HG03457 (cell line): Measurements from ENCODE around the gene ZNF511.

ENCODE experiments used
- ATAC-seq: cut with Tn5 transposase; IDR thresholded peaks from one replicate; pipeline ENCODE4 v1.9.1; 2021; ENCODE audit warnings: moderate number of reproducible peaks; ENCODE audit not compliant: unreplicated experiment

ZNF511 gene

DNA sequence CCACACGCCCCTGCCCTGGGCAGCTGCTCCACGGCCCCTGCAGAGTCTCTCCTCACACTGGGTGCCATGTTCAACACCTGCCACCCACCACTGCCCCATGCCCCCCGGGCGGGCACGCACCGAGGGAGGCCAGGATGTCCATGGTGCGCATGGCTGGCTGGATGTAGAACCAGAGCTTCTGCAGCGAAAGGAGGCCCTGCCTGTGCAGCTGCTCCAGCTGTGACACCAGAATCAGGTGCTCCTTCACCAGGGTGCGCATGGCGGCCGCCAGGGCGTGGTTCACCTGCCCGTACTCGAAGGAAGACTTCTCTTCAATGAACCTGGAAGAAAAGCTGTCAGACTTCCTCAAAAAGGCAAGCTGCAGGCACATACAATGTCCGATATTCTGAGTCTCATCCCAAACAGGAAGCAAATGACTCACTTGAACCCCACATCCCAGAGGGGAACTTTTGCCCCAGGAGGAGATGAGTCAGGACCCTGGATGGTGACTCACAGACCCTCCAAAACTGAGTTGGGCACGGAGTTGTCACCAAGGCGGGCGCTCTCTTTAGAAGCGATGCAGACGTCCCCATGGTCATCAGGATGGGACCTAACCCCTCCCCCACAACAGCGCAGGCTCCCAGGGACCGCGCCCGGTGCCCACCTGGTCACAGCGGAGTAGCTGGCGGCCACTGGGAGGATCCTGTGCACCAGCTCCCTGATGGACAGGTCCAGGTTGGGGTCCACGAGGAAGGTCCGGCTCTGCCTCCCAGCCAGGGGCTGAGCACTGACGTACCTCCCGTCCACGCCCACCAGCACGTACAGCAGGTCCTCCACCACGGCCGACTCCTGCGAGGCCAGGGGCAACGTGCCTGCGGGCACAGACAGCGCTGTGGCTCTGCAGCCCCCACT, 15.6 kb upstream of the ZNF511 start:
- ATAC-seq, result no peak

DNA sequence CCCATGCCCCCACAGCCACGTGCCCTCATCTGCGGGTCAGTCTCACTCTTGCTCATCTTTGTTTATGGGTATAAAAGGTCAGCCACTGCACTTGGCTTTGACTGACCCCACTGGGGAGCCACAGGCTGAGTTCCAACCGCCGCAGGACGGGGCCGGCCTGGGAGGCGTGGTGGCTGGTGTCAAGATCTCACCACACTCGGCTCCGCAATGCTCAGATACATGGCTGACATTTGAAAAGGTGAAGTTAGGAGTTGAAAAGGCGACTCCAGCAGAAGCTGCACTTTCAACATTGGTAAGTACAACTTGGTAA, 14.9 kb upstream of the ZNF511 start:
- no peak for ATAC-seq

DNA sequence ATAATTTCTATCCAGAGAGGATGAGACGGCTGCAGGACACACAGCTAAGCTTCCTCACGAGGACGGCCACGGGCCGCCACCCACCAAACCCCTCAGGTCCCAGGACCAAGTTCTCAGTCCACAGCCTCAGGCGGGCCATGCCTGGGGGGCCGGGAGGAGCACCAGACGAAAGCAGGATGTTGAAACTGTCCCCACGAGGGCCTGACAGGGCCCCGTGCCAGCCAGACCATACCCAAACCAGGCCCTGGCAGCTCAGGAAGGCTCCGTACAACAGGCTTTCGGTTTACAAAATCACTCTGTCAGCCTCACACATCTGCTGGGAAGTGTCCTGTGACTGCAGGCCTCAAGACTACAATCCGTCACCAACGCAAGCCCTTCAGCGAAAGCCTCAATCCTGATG, 14.5 kb upstream of the ZNF511 start:
- ATAC-seq, result no peak

DNA sequence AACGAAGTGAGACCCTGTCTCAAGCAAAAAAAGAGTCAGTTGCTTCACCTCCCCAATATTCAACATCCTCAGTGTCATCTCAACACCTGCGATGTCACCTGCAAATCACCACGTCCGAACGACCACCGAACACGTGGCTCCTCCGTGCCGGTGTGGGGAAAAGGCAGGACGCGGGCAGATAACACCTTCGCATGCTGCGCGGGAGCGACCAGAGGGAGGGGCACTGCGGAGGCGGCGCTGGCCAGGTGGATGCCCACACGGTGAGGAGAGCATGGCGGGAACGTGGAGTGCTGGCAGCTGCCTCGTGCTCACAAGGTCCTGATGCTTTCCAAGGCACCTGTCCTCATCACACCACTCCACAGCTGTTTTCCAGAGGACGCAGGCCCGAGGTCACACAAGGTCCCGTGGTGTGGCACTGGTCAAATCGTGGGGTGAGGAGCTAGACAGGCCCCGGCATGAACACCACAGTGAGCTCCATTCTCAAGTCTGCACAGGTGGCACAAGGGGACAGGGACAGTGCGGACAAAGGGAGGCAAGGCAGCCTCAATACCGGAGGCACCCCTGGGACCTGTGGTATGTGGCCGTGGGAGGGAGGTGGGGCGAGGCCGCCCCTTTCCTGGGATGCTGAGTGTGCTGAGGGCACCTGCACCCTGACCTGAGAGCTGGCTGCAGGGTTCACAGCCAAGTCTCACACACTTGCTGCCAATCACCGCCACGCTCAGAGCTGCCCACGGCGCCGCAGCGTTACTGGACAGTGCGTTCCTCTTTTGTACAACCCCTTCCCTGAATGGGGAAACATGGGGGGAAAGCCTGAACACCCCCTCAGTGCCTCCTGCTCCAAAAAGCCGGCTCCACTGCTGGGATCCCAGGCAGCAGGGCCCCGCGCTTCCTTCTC, 13.0 kb upstream of the ZNF511 start:
- ATAC-seq, result no peak

DNA sequence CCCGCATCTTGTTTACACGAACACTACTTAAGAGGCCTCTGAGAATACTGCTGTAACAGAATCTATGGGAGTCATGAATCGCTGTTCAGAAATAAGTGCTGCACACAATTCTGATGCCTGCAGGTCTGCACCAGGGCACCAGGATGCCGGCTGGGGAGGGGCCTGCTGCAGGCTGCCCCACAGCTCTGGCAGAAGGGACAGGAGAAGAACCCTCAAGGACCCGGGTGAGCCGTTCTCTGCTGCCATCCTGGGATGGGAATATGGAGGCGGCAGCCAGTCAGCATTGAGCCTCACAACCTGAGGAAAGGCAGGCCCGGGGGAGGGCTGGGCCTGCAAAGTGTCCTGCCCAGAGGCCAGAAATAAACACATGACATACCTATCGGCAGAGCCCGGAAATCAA, 11.2 kb upstream of the ZNF511 start:
- no peak for ATAC-seq

DNA sequence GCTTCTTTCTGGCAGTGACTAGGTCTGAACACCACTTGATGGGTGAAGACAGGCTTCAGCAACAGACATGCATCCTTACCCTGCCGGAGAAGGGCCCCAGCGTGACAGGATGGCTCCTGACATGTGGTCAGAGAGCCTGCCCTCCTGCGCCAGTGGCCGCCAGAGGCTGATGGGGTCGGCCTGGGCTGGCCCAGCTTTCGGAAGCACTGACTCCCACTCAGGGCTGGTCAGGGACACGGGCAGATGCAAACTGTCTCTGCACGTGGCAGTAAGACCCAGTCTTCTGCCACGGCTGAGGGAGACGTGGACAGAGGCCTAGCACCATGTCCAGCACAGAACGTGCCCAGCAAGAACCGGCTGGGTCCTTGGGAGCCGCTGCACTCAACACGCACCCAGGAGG, 10.2 kb upstream of the ZNF511 start:
- no peak for ATAC-seq

DNA sequence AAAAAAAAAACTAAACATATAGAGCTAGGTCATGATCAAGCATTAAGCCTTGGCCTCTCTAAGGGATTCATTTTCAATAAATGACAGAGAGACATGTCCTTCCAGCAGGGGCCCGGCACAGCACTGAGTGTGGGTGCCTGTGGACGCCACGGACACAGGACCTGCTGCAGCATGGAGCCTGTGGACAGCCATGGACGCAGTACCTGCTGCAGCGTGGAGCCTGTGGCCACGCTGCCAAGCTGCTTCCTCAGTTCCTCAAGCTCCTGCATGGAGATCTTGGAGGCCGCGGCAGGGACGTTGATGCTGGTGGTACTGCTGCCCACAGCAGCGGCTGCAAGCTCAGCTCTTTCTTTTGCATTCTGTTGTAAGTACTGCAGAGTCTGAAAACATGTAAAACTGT, 9.5 kb upstream of the ZNF511 start:
- no peak for ATAC-seq

DNA sequence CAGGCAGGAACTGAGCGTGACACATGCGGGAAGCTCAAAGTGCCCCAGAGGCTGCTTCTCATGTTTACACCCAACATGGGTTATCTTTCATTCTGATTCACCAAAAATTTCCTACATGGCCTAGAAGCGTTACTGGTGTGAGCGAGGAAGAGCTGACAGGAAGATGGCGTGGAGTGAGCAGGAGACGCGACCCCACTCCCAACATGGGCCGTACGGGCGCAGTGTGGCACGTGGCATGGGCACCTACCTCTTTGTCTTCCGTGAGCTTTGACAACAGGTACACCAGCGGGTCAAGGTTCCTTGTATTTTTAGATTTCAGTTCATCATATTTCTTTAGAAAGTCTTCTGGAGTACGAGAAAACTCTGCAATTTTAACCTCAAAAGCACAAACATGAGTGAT, 9.0 kb upstream of the ZNF511 start:
- no peak for ATAC-seq

DNA sequence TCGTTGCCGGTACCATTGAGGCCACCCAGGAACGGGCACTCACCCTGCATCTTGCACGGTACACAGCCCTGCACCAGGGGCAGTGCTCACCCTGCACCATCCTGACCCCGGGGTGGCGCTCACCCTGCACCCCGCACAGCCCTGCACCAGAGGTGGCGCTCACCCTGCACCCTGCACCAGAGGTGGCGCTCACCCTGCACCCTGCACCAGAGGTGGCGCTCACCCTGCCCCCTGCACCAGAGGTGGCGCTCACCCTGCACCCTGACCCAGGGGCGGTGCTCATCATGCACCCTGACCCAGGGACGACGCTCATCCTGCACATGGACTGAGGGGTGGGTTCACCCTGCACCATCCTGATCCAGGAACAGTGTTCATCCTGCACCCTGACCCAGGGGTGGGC, 6.5 kb upstream of the ZNF511 start:
- ATAC-seq, result no peak

DNA sequence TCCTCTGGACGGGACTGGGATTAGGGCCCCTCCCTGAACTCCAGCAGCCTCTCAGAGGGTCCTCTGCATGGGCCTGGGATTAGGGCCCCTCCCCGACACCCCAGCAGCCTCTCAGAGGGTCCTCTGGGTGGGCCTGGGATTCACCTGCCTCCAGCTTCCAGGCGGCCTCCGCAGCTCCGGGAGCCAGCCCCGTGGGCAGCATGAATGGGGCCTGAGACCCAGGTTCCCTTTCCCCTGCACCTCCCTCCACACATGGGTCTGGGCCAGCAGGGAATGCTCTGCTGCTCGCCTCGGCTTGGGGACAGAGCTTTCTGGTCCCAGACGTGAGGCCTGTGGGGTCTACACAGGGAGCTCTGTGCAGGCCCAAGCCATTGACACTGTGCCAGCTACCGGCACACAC, 5.5 kb upstream of the ZNF511 start:
- ATAC-seq, result no peak

DNA sequence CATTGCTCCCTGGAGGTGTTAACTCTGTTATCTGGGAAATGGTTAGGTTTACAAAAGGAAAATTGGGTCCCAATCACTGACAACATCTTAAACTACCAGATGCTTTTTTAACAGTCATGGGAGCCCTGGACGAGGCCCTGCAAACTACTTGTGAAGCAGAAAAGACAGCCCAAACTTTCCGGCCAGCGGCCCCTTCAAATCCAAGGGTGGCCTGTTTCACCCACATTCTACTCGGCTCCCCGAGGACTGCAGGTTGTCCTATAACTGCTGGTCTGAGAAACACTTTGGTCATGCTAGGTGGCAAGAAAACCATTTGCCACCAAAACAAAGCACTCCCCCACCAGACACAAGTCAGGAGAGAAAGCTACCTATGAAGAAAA, 2.6 kb upstream of the ZNF511 start:
- no peak for ATAC-seq

DNA sequence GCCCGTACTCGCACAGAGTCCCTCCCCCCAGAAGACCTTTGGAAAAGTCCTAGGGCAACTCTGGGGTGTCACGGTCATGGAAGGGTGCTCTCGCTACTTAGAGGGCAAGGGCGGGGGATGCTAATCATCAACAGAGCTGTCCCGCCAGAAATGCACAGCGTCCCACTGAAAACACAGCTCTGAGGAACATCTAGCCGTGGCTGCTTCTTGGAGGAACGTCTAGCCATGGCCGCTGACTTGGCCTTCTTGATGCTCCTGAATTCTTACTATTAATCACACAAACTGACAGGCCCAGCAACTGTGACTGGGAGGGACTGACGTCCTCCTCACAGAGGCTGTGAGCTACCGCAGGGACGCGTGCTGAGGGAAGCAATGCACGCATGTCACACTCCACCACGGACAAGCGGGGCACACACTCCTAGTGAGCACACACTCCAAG, 1.8 kb upstream of the ZNF511 start:
- no peak for ATAC-seq

DNA sequence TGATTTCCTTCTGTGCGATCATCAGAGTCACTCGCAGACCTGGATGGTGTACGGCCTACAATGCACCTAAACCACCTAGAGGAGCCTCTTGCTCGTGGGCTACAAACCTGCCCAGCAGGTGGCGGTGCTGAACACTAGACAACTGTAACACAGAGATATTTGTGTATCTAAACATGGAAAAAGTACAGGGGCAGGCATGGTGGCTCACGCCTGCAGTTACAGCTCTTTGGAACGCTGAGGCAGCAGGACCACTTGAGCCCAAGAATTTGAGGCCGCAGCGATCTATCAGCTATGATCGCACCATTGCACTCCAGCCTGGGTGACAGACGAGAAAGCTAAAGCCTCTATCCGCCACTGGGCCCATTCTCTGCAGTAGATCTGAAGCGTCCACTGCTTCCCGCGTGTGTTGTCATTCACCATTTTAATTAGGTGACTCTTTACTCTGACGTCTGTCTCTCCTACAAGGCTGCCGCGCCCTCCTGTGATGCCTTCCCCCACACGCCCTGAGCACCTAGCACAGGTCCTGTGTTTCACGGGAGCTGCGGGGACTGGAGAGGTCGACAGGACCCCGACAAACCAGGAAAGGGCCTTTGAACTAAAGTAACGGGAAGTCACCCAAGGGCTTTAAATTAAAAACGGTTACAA, 816 bp upstream of the ZNF511 start:
- peak; percentile 39 for ATAC-seq

DNA sequence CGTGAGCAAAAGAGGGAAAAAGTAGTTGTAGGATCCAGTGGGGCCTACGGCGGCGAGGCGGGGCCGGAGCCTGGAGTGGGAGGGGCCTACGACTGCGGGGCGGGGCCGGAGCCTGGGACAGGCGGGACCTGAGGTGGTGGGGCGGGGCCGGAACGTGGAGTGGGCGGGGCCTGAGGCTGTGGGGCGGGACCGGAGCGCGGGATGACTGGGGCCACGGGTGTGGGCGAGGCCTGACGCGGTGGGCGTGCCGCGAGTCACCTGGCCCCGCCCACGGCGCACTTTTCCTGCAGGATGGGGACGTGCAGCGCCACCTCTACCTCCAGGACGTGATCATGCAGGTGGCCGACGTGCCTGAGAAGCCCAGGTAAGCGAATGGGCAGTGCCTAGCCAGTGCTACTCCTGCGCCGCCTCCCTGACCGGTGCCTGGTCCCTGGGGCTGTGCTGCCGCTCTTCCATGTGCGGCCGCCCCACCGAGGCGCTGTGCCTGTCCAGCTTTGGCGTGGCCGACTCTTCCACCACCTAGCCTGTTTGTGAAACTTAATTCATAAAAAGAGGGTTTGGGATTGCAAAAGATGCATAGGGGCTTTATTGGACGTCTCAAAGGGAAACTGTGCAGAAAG, 496 bp downstream of the ZNF511 start:
- ATAC-seq, result peak; percentile 56

DNA sequence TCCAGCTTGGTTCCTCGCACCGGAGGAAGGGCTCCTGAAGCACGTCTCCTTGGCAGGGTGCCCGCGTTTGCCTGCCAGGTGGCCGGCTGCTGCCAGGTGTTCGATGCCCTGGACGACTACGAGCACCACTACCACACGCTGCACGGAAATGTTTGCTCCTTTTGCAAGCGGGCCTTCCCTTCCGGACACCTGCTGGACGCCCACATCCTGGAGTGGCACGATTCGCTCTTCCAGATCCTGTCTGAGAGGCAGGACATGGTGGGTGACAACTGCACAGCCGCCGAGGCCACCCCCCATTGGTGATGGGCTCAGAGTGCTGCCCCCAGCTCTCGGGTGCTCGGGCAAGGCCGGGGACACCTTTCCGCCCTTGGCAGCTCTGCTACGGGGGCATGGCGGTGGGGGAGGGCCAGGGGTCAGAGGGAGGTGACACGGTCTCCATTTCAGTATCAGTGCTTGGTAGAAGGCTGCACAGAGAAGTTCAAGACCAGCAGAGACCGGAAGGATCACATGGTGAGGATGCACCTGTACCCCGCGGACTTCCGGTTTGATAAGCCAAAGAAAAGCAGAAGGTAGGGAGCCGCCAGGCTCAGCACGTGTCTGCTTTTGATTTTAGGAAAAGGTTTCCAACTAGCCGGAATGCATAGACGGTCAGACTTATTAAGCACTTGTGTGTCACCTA, 1.1 kb downstream of the ZNF511 start:
- no peak for ATAC-seq

DNA sequence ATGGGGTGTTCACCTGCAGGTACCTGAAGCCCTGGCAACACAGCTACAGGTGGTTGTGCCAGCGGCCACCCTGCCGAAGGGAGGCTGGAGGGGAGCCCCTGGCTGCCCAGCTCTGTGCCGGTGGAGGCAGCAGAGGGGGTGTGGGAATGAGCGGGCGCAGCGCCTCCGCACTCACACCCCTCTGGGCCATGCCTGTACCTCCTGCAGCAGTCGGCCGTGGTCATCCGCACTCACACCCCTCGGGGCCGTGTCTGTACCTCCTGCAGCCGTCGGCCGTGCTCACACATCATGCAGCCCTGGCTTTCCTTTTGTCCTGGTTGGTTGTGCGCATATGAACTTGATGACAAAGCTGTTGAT, 1.7 kb downstream of the ZNF511 start:
- ATAC-seq, result no peak

DNA sequence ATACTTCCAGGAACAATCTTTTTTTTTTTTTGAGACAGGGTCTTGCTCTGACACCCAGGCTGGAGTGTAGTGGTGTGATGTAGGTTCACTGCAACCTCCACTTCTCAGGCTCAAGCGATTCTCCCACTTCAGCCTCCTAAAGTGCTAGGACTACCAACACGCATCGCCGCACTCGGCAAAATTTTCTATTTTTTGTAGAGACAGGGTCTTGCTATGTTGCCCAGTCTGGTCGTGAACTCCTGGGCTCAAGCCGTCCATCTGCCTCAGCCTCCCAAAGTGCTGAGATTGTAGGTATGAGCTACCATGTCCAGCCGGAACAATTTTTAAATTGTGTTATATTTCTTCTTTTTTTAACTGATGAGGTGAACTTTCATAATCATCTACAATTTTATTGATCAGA, 2.1 kb downstream of the ZNF511 start:
- no peak for ATAC-seq

DNA sequence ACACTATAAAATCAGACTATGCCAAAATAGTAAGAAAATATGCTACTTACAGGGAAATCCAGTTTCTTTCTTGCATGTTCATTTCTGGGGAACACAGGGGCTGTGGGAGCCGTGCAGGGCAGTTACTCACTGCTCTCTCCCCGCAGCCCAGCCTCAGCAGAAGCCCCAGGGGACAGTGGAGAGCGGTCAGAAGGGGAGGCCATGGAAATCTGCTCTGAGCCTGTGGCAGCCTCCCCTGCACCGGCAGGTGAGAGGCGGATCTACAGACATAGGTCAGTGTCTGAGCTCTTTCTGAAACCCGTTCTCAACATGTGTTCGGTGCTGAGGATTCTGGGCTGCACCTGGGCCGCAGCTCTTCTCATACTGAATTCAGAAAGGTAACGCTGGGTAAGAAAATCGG, 2.9 kb downstream of the ZNF511 start:
- no peak for ATAC-seq

DNA sequence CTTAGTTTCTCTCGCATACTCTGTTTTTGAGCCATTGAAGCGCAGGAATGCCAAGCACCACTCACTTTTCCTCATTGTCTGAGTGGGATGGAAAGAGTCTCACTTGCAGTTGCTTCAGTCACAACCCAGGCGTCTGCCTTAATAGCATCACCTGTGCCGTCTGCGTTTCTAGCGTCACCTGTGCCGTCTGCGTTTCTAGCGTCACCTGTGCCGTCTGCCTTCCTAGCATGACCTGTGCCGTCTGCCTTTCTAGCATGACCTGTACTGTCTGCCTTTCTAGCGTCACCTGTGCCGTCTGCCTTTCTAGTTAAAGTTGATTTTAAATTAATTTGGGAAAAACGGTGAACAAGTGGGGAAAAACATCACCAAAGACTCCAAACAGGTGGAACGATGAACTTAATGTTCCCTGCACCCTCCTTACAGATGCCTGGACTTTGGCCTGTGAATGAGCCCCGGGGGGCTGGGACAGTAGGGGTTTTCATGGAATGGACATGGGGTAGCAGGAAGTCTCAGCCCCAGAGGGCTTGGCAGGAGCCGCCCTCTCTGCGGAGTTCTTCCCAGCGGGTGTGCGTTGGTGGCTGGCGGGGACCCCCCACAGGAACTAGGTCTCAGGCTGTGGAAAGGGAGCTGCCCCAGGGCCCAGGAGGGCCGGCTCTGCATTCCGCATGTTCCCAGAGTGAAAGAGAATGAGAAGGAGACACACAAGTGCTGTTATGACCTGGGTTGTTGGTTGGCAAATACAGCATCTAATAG, 3.5 kb downstream of the ZNF511 start:
- ATAC-seq, result no peak

DNA sequence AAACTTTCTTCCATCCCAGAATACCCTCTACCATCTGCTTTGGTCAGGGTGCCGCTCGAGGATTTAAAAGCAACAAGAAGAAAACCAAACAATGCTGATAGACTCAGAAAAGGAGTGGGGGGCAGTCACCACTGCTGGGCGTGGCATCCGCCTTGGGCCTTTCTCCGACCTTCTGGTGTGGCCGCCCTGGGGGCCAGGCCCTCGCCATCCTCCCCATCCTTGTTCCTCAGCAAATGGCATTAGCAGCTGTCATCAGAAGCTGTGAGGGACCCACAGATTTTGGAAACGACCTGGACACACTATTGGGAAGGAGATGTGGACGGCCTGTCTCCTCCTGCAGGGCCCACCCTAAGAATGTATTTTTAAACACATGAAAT, 4.0 kb downstream of the ZNF511 start:
- ATAC-seq, result no peak
